Caco-2 (cell line): ENCODE results near the gene METTL15. TPM values are rescaled to one million over a fixed set of nuclear protein-coding genes. Genes with fewer than 3 reads are reported as not detected.
"Not testable (repeated sequence)": the region's sequence is repeated elsewhere in the genome, so short reads cannot be mapped to it uniquely, and the experiment has no call there.

Experiments
- BruUV-seq: library from RNA; stranded (reverse); fragments of 400-500 nt; replicated peaks from 2 replicates; lab custom pipeline; 2021; lab: Mats Ljungman, UMichigan
- CTCF ChIA-PET: fragments of 300-600 bp; sonication (Branson Sonifier 250); formaldehyde crosslinking; loops from one replicate; lab custom pipeline; 2022; ENCODE audit warnings: antibody characterized with exemption; lab: Charles Lee
- POLR2A ChIA-PET: fragments of 300-600 bp; sonication (Branson Sonifier 250); formaldehyde crosslinking; loops from one replicate; lab custom pipeline; 2022; ENCODE audit warnings: antibody characterized with exemption; lab: Charles Lee
- DNase-seq, 2 experiments: peaks; one replicate each; pipeline versions ENCODE4 v3.0.0 to v3.0.0-alpha.2; 2020 to 2022
- H3K27me3 ChIP-seq: replicated peaks from 2 replicates; pipeline ENCODE4 v1.6.0; 2011; ENCODE audit warnings: low read length; ENCODE audit not compliant: control insufficient read depth, insufficient read depth
- H3K36me3 ChIP-seq: 2 replicates; pipeline ENCODE4 v1.5.1; 2011; ENCODE audit warnings: low read length; ENCODE audit not compliant: control insufficient read depth, insufficient read depth
- H3K4me1 ChIP-seq: fragments of 250-450 bp; sonication (Bioruptor Pico); 2 replicates; pipeline ENCODE4 v1.5.1; 2020; ENCODE audit warnings: mild to moderate bottlenecking
- H3K4me3 ChIP-seq: 2 replicates; pipeline ENCODE4 v1.5.1; 2011; ENCODE audit warnings: low read depth, mild to moderate bottlenecking, control low read depth, low read length
- H3K9me3 ChIP-seq: fragments of 250-450 bp; sonication (Bioruptor Pico); 2 replicates; pipeline ENCODE4 v1.5.1; 2020; ENCODE audit warnings: mild to moderate bottlenecking, moderate library complexity
- H3K27ac Mint-ChIP-seq: one replicate; pipeline ENCODE4 v1.8.0; 2022; ENCODE audit warnings: mixed read lengths; ENCODE audit not compliant: unreplicated experiment
- H3K27me3 Mint-ChIP-seq: one replicate; pipeline ENCODE4 v1.8.0; 2022; ENCODE audit warnings: mixed read lengths; ENCODE audit not compliant: insufficient read depth, unreplicated experiment
- H3K36me3 Mint-ChIP-seq: one replicate; pipeline ENCODE4 v1.8.0; 2022; ENCODE audit warnings: mild to moderate bottlenecking, mixed read lengths; ENCODE audit not compliant: insufficient read depth, unreplicated experiment
- H3K4me1 Mint-ChIP-seq: one replicate; pipeline ENCODE4 v1.8.0; 2022; ENCODE audit warnings: low read depth, mixed read lengths; ENCODE audit not compliant: unreplicated experiment
- H3K4me3 Mint-ChIP-seq: one replicate; pipeline ENCODE4 v1.8.0; 2022; ENCODE audit warnings: mild to moderate bottlenecking, moderate library complexity, mixed read lengths; ENCODE audit not compliant: unreplicated experiment
- H3K9me3 Mint-ChIP-seq: one replicate; pipeline ENCODE4 v1.8.0; 2022; ENCODE audit warnings: mixed read lengths; ENCODE audit not compliant: unreplicated experiment
- intact Hi-C: fragments of 100-400 bp; cut with micrococcal nuclease; formaldehyde crosslinking; loops from one replicate; pipeline ENCODE4 v1.10.0; 2022; ENCODE audit not compliant: unreplicated experiment
- total RNA-seq: library from RNA; stranded (reverse); gene quantifications from 2 replicates; pipeline ENCODE4 v1.2.3, GENCODE V29; 2022
- TF ChIP-seq, protein P1 (sequence below), 2 experiments: fragments of 200-600 bp in 1 of 2; IDR thresholded peaks; 1 replicate in 1 of 2; 2 replicates in 1 of 2; pipeline versions ENCODE4 v1.5.1 to v1.8.0; 2011 to 2022; ENCODE audit warnings: antibody characterized with exemption in 1 of 2, control low read depth in 1 of 2, inconsistent platforms in 1 of 2, low read depth in 1 of 2, low read length in 1 of 2, mild to moderate bottlenecking in 1 of 2, moderate library complexity in 1 of 2; ENCODE audit not compliant: insufficient read depth in 1 of 2, severe bottlenecking in 1 of 2, unreplicated experiment in 1 of 2

METTL15 gene
- total RNA-seq, 1 experiment from 2014 or later: 14.4 TPM

DNA sequence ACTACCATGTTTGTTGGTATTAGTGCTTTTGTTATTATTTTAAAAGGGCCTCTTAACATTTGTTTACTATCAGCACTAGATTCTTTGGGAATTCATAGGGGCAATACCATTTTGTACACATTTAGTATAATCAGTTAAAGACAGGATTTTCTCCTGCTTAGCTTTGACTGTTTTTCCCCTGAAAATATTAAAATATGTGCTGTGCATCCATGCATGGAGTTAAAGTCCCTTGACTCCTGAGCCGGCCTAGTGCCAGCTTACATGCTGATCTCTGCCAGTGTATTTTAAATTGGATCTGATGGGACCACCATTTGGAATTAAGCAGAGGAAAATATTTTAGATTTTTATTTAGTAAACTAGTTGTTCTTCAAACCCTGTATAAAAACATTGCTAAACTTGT is 161.4 kb downstream of the METTL15 start:
- Histone ChIP-seq H3K27me3 (no peaks in the 10 kb centered on the region), H3K4me1 (no peaks in the 10 kb centered on the region), H3K4me3 (no peak overlapping the region), H3K9me3 (no peaks in the 10 kb centered on the region), H3K36me3 (no peaks in the 10 kb centered on the region)
- TF ChIP-seq, protein P1, sequence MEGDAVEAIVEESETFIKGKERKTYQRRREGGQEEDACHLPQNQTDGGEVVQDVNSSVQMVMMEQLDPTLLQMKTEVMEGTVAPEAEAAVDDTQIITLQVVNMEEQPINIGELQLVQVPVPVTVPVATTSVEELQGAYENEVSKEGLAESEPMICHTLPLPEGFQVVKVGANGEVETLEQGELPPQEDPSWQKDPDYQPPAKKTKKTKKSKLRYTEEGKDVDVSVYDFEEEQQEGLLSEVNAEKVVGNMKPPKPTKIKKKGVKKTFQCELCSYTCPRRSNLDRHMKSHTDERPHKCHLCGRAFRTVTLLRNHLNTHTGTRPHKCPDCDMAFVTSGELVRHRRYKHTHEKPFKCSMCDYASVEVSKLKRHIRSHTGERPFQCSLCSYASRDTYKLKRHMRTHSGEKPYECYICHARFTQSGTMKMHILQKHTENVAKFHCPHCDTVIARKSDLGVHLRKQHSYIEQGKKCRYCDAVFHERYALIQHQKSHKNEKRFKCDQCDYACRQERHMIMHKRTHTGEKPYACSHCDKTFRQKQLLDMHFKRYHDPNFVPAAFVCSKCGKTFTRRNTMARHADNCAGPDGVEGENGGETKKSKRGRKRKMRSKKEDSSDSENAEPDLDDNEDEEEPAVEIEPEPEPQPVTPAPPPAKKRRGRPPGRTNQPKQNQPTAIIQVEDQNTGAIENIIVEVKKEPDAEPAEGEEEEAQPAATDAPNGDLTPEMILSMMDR (IDR thresholded peaks at IDR 0.05; ENCODE audit: insufficient read depth in 1 of 2, low read depth in 1 of 2, low read length in 1 of 2, severe bottlenecking in 1 of 2, unreplicated experiment in 1 of 2): no peak
- BruUV-seq: no TSS peak
- Mint-ChIP-seq H3K27ac (no peak overlapping the region), H3K36me3 (peaks cover 10% of the 10 kb centered on the region), H3K4me3 (no peak overlapping the region), H3K27me3 (no peaks in the 10 kb centered on the region), H3K9me3 (peaks cover 12% of the 10 kb centered on the region), H3K4me1 (no peaks in the 10 kb centered on the region)
- ChIA-PET POLR2A (no interaction called here), CTCF (no interaction called here)
- no peak for DNase-seq
- intact Hi-C loops: no loop called here

DNA sequence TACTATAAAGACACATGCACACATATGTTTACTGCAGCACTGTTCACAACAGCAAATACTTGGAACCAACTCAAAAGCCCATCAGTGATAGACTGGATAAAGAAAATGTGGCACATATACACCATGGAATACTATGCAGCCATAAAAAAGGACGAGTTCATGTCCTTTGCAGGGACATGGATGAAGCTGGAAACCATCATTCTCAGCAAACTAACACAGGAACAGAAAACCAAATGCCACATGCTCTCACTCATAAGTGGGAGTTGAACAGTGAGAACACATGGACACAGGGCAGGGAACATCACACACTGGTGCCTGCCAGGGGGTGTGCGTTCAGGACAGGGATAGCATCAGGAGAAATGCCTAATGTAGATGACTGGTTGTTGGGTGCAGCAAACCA is 164.1 kb downstream of the METTL15 start:
- H3K36me3 ChIP-seq, H3K27me3 ChIP-seq, H3K27ac Mint-ChIP-seq, H3K4me3 Mint-ChIP-seq, H3K4me3 ChIP-seq, H3K9me3 ChIP-seq, DNase-seq, H3K36me3 Mint-ChIP-seq, H3K4me1 Mint-ChIP-seq, POLR2A ChIA-PET, BruUV-seq, H3K27me3 Mint-ChIP-seq, intact Hi-C loops, H3K4me1 ChIP-seq, H3K9me3 Mint-ChIP-seq: not testable (repeated sequence)
- CTCF ChIA-PET: interaction anchor here (0.5 kb wide), 1 partner anchor 804 kb away, joined by 4 read pairs; no protein-coding TSS in a partner anchor

DNA sequence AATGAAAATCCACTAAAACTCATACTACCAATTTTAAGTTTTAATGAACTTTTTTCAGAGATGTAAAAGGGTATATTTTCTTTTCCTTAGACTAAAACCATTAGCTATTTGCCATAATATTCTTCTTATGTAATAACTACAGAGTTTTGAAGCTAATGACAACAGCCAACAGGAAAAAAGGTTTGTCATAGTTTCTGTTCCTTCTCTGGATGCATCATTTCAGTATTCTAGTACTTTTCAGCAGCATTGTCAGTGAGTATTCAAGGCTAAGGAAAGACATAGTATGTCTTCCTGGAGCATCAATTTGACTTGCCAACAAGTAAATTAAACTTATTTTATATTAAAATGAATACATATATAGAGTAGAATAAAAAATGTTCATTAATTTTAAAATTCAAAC is 166.0 kb downstream of the METTL15 start:
- no peaks in the 10 kb centered on the region for H3K27me3 Mint-ChIP-seq
- no peaks in the 10 kb centered on the region for H3K27me3 ChIP-seq
- ChIA-PET POLR2A (no interaction called here), CTCF (no interaction called here)
- H3K9me3 Mint-ChIP-seq: no peaks in the 10 kb centered on the region
- no TSS peak for BruUV-seq
- TF ChIP-seq, protein P1 (IDR thresholded peaks at IDR 0.05; ENCODE audit: insufficient read depth in 1 of 2, low read depth in 1 of 2, low read length in 1 of 2, severe bottlenecking in 1 of 2, unreplicated experiment in 1 of 2): no peak
- DNase-seq: no peak
- H3K4me1 ChIP-seq: no peaks in the 10 kb centered on the region
- H3K4me3 ChIP-seq: no peak overlapping the region
- H3K4me1 Mint-ChIP-seq: no peaks in the 10 kb centered on the region
- H3K27ac Mint-ChIP-seq: no peak overlapping the region
- intact Hi-C loops: no loop called here
- H3K9me3 ChIP-seq: no peaks in the 10 kb centered on the region
- no peaks in the 10 kb centered on the region for H3K36me3 ChIP-seq
- H3K36me3 Mint-ChIP-seq: no peaks in the 10 kb centered on the region
- no peak overlapping the region for H3K4me3 Mint-ChIP-seq

DNA sequence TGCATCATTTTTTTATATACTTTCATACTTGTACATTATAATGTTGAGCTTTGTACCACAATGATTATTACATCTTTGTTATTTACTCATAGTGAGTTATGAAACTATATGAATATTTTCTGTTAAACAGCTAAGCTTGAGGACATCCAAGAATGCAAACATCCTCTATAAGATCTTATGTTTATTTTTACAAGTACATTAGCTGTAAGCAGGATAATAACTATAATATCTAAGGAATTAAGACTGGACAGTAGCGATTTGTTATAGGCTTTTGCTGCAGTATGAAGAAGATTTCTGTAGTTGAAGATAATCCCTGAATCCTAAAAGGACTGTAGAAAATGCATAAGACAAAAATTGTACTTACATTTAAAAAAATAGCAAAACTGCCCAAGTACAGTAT is 176.0 kb downstream of the METTL15 start:
- TF ChIP-seq, protein P1 (IDR thresholded peaks at IDR 0.05; ENCODE audit: insufficient read depth in 1 of 2, low read depth in 1 of 2, low read length in 1 of 2, severe bottlenecking in 1 of 2, unreplicated experiment in 1 of 2): no peak
- Histone ChIP-seq H3K9me3 (no peaks in the 10 kb centered on the region), H3K27me3 (no peaks in the 10 kb centered on the region), H3K4me3 (no peak overlapping the region), H3K36me3 (no peaks in the 10 kb centered on the region), H3K4me1 (no peaks in the 10 kb centered on the region)
- Mint-ChIP-seq H3K27ac (no peak overlapping the region), H3K4me1 (no peaks in the 10 kb centered on the region), H3K36me3 (no peaks in the 10 kb centered on the region), H3K4me3 (no peak overlapping the region), H3K9me3 (no peaks in the 10 kb centered on the region), H3K27me3 (no peaks in the 10 kb centered on the region)
- no TSS peak for BruUV-seq
- DNase-seq: no peak
- intact Hi-C loops: no loop called here
- ChIA-PET CTCF (no interaction called here), POLR2A (no interaction called here)
